Vein endothelial cell (primary cell): ENCODE results near the gene PCED1A. TPM values are rescaled to one million over a fixed set of nuclear protein-coding genes. Genes with fewer than 3 reads are reported as not detected.

Experiments used
- total RNA-seq: library from RNA; depleted of rRNA; stranded (reverse); fragments of >200 nt; gene quantifications from 2 replicates; pipeline ENCODE4 v1.2.3, GENCODE V29; 2012

The PCED1A gene, protein sequence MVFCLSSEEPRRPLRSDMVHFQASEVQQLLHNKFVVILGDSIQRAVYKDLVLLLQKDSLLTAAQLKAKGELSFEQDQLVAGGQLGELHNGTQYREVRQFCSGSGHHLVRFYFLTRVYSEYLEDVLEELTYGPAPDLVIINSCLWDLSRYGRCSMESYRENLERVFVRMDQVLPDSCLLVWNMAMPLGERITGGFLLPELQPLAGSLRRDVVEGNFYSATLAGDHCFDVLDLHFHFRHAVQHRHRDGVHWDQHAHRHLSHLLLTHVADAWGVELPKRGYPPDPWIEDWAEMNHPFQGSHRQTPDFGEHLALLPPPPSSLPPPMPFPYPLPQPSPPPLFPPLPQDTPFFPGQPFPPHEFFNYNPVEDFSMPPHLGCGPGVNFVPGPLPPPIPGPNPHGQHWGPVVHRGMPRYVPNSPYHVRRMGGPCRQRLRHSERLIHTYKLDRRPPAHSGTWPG
- total RNA-seq, result 16.6 and 19.6 TPM in 2 replicates

DNA sequence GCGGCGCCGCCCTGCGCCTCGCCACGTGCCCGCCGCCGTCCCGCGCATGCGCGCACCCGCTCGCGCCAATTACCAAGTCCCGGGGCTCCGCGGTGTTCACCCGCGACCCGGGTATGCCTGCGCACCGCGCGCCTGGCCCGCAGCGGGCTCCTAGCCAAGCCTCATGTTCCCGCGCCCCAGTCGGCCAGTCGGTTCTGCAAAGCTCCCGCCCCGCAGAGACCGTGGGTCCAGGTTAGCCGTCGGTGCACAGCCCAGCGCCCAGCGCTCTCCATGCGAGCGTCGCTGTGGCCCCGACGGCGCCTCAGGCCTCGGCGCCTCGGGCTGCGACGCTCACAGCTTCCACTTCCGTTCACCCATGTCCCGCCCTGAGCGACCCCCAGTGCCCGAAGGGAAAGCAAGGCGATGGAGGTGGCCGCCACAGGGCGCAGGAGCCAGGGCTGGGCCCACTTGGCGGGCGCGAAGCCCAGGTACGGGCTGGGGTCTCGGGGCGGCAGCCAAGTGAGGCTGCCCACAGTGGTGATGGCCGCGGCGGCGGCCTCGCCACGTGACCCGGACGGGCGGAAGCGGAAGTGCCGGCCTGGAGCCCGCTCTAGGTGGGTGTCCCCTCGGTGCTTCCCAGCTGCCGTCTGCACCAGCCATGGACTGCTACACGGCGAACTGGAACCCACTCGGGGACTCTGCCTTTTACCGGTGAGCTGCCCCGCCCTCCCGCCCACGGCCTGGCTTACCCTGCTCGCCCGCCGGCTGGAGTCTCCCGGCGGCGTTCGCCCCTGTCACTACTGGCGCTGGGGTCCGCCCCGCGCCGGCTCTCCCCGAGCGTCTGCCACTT lies at the start of gene PCED1A, which contains the start of gene VPS16:
PCED1A (minus strand) TSS at position 518 of the 829 bp plus-strand sequence. CDS start 743 bp downstream, outside the sequence.
VPS16 (plus strand) TSS at position 608 of the 829 bp plus-strand sequence; CDS start at position 638, 30 bp downstream.

DNA sequence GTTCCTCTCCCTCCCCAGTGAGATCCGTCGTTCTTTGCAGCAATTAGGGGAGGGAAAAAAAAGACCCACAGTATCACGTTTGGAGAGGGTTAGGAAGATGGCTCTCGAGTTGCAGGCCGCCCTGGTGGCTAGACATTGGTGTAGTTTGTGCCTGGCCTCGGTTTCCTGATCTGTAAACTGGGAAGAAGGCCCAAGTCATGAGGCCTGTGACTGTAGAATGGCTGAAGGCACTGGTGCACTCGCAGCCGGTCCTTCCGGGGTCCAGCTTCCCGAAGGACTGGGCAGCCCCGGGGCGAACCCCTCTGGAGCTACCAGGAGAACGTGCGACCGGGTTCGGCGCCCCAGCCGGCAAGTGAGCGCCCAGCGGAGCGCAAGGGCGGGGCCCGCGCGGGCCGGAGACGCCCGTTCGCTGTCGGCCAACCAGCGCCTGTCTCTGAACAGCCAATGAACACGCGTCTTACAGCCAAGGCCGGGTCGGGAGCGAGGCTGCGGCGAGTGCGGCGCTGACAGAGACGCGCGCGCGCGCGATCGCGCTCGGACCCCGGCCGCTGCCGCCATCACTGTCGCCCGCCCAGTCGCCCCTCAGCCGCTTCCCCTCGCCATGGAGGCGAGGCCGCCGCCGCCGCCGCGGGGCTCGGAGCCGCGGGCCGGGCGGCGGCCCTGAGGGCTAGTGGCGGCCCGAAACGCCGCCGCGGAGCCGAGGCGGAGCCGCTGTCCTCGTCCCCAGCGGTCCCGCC lies 32.7 kb upstream of the PCED1A start, which contains the start of gene PTPRA:
PTPRA (plus strand) TSS at position 472 of the 737 bp plus-strand sequence. CDS start 90,797 bp downstream, outside the sequence.

DNA sequence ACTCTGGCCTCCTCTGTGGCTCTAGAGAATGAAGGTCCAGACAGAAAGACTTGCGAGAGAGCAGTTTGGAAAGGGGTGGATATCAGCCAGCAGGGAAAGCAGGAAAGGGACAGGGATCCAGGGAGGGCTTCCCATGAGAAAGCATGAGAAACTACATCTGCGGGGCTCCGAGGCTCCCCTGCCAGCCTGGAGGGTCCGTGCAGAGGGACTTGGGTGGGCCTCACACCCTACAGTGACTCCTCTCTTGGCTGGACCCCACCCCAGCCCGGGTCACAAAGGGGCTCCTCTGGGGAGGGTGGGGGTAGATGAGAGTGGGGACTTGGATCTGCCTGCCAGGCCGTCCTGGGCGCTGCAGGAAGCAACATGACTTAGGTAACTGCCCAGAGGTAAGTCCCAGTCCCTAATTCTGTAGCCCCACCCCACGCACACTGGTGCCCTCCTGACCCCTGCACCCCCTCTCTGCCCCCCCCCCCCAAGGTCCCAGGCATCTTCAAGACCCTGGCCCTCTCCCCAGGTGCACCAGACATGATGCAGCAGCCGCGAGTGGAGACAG lies 24.3 kb downstream of the PCED1A start, which contains the start of gene TMEM239:
TMEM239 (plus strand) TSS at position 335 of the 553 bp plus-strand sequence; CDS start at position 526, 191 bp downstream.

DNA sequence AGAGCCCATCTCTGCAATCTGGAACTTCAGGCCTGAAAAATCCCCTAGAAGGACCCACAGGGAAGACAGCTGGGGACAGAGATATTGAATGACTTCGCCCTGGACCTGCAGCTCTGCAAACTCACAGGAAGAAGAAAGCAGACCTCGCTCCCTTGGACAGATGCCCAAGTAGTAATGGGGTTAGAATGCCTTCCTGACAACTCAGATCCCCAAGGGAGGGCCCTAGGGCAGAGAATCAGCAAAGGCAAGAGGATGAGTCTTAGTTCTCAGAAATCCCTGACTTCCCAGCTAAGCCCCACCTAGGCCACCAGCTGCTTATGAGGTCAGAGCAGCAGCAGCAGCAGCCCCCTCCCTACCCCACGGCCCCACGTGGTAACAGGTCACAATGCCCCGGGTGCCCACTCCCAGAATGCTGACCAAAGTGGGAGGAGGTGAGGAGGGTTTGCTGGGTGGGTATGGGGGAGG lies 25.8 kb downstream of the PCED1A start, which contains the start of gene C20orf141:
C20orf141 (plus strand) TSS at position 401 of the 465 bp plus-strand sequence. CDS start 198 bp downstream, outside the sequence.

DNA sequence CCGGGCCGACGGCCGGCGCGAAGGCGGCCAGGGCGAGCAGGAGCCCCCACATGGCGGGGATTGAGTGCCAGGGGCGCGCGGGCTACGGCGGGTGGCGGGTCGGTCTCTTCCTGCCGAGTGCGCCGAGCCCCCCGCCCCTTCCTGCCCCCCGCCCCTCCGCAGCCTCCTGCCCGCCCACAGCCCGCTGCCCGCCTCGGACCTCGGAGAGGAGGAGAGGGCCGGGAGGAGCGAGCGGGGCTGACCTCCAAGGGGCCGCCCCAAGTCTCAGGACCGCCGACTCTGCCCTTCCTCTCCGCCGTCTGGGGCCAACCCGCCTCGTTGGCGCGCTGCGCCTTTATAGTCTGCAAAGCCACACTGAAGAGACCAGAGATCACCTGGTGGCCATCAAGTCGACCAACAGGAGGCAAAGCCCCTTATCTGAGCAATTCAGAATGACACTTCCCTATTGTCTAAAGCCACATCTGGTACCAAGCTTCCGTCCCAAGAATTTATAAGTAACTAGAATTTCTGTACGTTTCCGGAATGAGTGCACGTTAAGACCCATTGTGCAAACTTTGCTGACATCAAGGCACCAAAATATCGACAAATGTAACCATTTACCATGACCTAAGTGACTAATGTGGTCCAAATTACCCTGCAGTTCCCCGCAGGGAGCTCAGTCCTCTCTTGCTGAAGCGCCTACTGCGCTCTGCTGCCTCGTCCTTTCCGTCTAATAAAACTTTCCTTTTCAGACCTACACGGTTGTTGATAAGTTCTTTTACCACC lies 39.8 kb downstream of the PCED1A start, which contains the start of gene CPXM1:
CPXM1 (minus strand) TSS at position 107 of the 765 bp plus-strand sequence; CDS start at position 52, 55 bp downstream.

Other genes with a start within 250 kb of the PCED1A start
- gene NOP56, start 188.0 kb downstream of the PCED1A start, total RNA-seq, result 151 and 166 TPM in 2 replicates
- 93.9 and 94.4 TPM in 2 replicates for gene IDH3B, start 176.4 kb downstream of the PCED1A start, total RNA-seq
- gene EBF4, start 147.9 kb downstream of the PCED1A start, total RNA-seq, result 0.19 and 0.98 TPM in 2 replicates
- 0.19 and 0.33 TPM in 2 replicates for gene CPXM1, start 40.0 kb downstream of the PCED1A start, total RNA-seq
- not detected in 2 replicates for gene C20orf141, start 25.7 kb downstream of the PCED1A start, total RNA-seq
- gene TMEM239, start 24.3 kb downstream of the PCED1A start, total RNA-seq, result not detected in 2 replicates
- 34.6 and 37.6 TPM in 2 replicates for gene VPS16, start 90 bp upstream of the PCED1A start, total RNA-seq
- gene PTPRA, start 32.8 kb upstream of the PCED1A start, total RNA-seq, result 52.8 and 53.9 TPM in 2 replicates
- 0.57 TPM in 1 of 2 replicates, not detected in the other for gene GNRH2, start 203.0 kb upstream of the PCED1A start, total RNA-seq
- 29.3 and 30.7 TPM in 2 replicates for gene MRPS26, start 205.4 kb upstream of the PCED1A start, total RNA-seq
- gene OXT, start 231.0 kb upstream of the PCED1A start, total RNA-seq, result not detected in 2 replicates
- not detected in 2 replicates for gene AVP, start 244.1 kb upstream of the PCED1A start, total RNA-seq